ENCODE results near the gene SLC25A26.
A peak's percentile ranks its signal among the peaks of the same experiment; 100 is the strongest.

The SLC25A26 gene

GRCh38 chr3:66195347-66195783 is 25.4 kb upstream of the SLC25A26 start:
- Histone ChIP-seq H3K27ac (no peak overlapping the region), H3K9ac (ENCODE audit: insufficient read length) (no peak overlapping the region), H3K36me3 (ENCODE audit: insufficient read depth, low read length) (no peaks in the 10 kb centered on the region), H3K4me3 (peak overlapping the region; percentile 53), H3K9me3 (ENCODE audit: low read depth, low read length) (no peaks in the 10 kb centered on the region)
- no peak for DNase-seq (ENCODE audit: low read depth, low spot score)
- TF ChIP-seq POLR2AphosphoS5 (IDR thresholded peaks at IDR 0.05; ENCODE audit: borderline replicate concordance, low read depth, low read length), result no peak
- no peak for TF ChIP-seq FOXP2 (optimal IDR thresholded peaks at IDR 0.05; ENCODE audit: control extremely low read depth, extremely low read length, insufficient read depth)

DNA sequence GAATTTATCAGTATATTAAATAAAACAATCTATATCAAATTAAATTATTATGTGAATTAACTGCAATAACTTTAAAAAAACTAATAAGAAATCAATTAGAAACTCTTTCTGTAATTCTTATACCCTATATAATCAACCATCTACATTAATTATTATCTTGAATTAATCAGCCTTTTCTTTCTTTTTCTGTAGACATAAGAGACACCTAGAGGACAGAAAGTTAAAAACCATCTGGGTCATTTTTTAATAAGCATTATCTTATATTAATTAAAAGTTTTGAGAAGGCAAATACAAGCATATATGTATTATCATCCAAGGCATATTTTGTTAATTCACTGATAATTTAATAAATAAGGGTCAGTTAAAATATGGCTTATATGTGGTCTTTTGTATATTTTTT is 24.2 kb upstream of the SLC25A26 start:
- no peak overlapping the region for H3K27ac ChIP-seq
- TF ChIP-seq EZH2 (IDR thresholded peaks at IDR 0.05) (no peak), POLR2AphosphoS5 (IDR thresholded peaks at IDR 0.05; ENCODE audit: borderline replicate concordance, low read depth, low read length) (no peak), FOXP2 (optimal IDR thresholded peaks at IDR 0.05; ENCODE audit: control extremely low read depth, extremely low read length, insufficient read depth) (no peak)
- H3K9ac ChIP-seq (ENCODE audit: insufficient read length), result no peak overlapping the region
- no peak overlapping the region for H3K4me3 ChIP-seq
- no peaks in the 10 kb centered on the region for H3K9me3 ChIP-seq (ENCODE audit: low read depth, low read length)
- DNase-seq (ENCODE audit: low read depth, low spot score), result no peak
- H3K36me3 ChIP-seq (ENCODE audit: insufficient read depth, low read length), result no peaks in the 10 kb centered on the region

DNA sequence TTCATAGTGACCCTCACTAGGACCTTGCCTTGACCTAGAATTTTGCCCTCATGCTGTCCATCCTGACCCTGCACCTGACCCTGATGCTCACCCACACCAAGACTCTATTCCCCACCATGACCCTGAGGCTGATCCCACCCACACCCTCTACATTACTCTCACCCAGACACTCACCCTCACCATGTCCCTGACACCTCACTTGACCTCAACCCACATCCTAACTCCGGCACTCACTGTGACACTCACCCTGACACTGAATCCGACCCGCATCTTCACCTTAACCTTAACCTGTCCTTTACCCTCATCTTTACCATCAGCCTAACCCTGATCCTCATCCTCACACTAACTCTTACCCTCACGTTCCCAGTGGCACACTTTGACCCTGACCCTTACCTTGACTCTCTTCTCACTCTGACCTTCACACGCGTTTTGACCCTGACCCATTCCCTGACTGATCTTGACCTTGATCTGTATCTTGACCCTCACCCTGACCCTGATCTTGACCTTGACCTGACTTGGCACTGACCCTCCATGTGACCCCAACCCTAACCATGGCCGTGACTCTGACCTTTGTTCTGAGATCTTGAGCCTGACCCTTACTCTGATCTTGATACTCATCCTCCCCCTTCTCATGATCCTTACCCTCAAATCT is 22.2 kb upstream of the SLC25A26 start:
- no peak overlapping the region for H3K9ac ChIP-seq (ENCODE audit: insufficient read length)

DNA sequence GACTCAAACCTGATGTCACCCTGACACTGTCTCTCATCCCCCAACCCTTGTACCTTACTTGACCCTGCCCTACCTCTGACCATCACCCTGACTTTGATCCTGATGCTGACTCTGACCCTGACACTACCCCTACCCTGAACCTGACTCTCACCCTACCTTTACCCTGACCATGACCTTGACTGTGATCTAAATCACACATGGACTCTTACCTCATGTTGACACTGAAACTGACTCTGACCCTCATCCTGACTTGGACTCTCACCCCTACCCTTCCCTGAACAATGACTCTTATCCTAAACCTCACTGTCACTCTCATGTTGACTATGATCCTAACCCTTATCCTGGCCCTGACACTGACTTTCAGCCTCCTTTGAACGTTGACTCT is 21.7 kb upstream of the SLC25A26 start:
- no peak overlapping the region for H3K9ac ChIP-seq (ENCODE audit: insufficient read length)
- H3K9me3 ChIP-seq (ENCODE audit: low read depth, low read length), result no peaks in the 10 kb centered on the region
- H3K4me3 ChIP-seq, result no peak overlapping the region
- no peak overlapping the region for H3K27ac ChIP-seq
- no peaks in the 10 kb centered on the region for H3K36me3 ChIP-seq (ENCODE audit: insufficient read depth, low read length)
- TF ChIP-seq FOXP2 (optimal IDR thresholded peaks at IDR 0.05; ENCODE audit: control extremely low read depth, extremely low read length, insufficient read depth) (no peak), POLR2AphosphoS5 (IDR thresholded peaks at IDR 0.05; ENCODE audit: borderline replicate concordance, low read depth, low read length) (no peak), EZH2 (IDR thresholded peaks at IDR 0.05) (no peak)
- no peak for DNase-seq (ENCODE audit: low read depth, low spot score)

More for the DNA sequence above, 22.2 kb upstream of the SLC25A26 start:
- H3K4me3 ChIP-seq, result no peak overlapping the region
- no peak for DNase-seq (ENCODE audit: low read depth, low spot score)
- H3K27ac ChIP-seq, result no peak overlapping the region
- H3K9me3 ChIP-seq (ENCODE audit: low read depth, low read length), result no peaks in the 10 kb centered on the region
- TF ChIP-seq FOXP2 (optimal IDR thresholded peaks at IDR 0.05; ENCODE audit: control extremely low read depth, extremely low read length, insufficient read depth) (no peak), EZH2 (IDR thresholded peaks at IDR 0.05) (no peak), POLR2AphosphoS5 (IDR thresholded peaks at IDR 0.05; ENCODE audit: borderline replicate concordance, low read depth, low read length) (no peak)
- H3K36me3 ChIP-seq (ENCODE audit: insufficient read depth, low read length), result no peaks in the 10 kb centered on the region

- Histone ChIP-seq H3K9ac (ENCODE audit: insufficient read length) (no peak overlapping the region), H3K4me3 (no peak overlapping the region), H3K27ac (no peak overlapping the region), H3K9me3 (ENCODE audit: low read depth, low read length) (no peaks in the 10 kb centered on the region), H3K36me3 (ENCODE audit: insufficient read depth, low read length) (no peaks in the 10 kb centered on the region)
- TF ChIP-seq POLR2AphosphoS5 (IDR thresholded peaks at IDR 0.05; ENCODE audit: borderline replicate concordance, low read depth, low read length), result no peak
- TF ChIP-seq FOXP2 (optimal IDR thresholded peaks at IDR 0.05; ENCODE audit: control extremely low read depth, extremely low read length, insufficient read depth), result no peak
- no peak for TF ChIP-seq EZH2 (IDR thresholded peaks at IDR 0.05)
- DNase-seq (ENCODE audit: low read depth, low spot score), result no peak
These were observed 20.7 kb upstream of the SLC25A26 start for GRCh38 chr3:66200147-66200546.

GRCh38 chr3:66200786-66201185 is 20.0 kb upstream of the SLC25A26 start:
- no peak overlapping the region for H3K9ac ChIP-seq (ENCODE audit: insufficient read length)
- H3K36me3 ChIP-seq (ENCODE audit: insufficient read depth, low read length), result no peaks in the 10 kb centered on the region
- DNase-seq (ENCODE audit: low read depth, low spot score), result no peak
- no peaks in the 10 kb centered on the region for H3K9me3 ChIP-seq (ENCODE audit: low read depth, low read length)
- no peak overlapping the region for H3K27ac ChIP-seq
- H3K4me3 ChIP-seq, result no peak overlapping the region
- TF ChIP-seq POLR2AphosphoS5 (IDR thresholded peaks at IDR 0.05; ENCODE audit: borderline replicate concordance, low read depth, low read length) (no peak), EZH2 (IDR thresholded peaks at IDR 0.05) (no peak), FOXP2 (optimal IDR thresholded peaks at IDR 0.05; ENCODE audit: control extremely low read depth, extremely low read length, insufficient read depth) (no peak)

GRCh38 chr3:66203275-66203674 is 17.5 kb upstream of the SLC25A26 start:
- no peaks in the 10 kb centered on the region for H3K36me3 ChIP-seq (ENCODE audit: insufficient read depth, low read length)
- DNase-seq (ENCODE audit: low read depth, low spot score), result no peak
- TF ChIP-seq FOXP2 (optimal IDR thresholded peaks at IDR 0.05; ENCODE audit: control extremely low read depth, extremely low read length, insufficient read depth), result no peak
- no peak for TF ChIP-seq EZH2 (IDR thresholded peaks at IDR 0.05)
- no peak for TF ChIP-seq POLR2AphosphoS5 (IDR thresholded peaks at IDR 0.05; ENCODE audit: borderline replicate concordance, low read depth, low read length)
- H3K9me3 ChIP-seq (ENCODE audit: low read depth, low read length), result no peaks in the 10 kb centered on the region
- no peak overlapping the region for H3K27ac ChIP-seq
- no peak overlapping the region for H3K4me3 ChIP-seq
- no peak overlapping the region for H3K9ac ChIP-seq (ENCODE audit: insufficient read length)

DNA sequence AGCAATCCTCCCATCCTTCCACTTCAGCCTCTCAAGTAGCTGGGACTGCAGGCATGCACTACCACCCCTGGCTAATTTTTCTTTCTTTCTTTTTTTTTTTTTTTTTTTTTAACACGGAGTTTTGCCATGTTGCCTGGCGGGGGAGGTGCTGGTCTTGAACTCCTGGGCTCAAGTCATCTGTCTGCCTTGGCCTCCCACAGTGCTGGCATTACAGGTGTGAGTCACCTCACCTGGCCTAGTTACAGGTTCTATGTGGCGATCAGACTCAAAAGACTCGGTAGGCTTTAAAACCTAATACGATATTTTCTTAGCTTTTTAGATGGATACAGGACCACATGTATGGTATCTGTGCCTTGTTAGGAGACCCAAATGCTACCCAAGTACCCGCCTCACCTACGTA is 14.0 kb upstream of the SLC25A26 start:
- H3K9me3 ChIP-seq (ENCODE audit: low read depth, low read length), result no peaks in the 10 kb centered on the region
- no peak for TF ChIP-seq POLR2AphosphoS5 (IDR thresholded peaks at IDR 0.05; ENCODE audit: borderline replicate concordance, low read depth, low read length)
- DNase-seq (ENCODE audit: low read depth, low spot score), result no peak
- no peak overlapping the region for H3K27ac ChIP-seq
- H3K4me3 ChIP-seq, result no peak overlapping the region
- no peak overlapping the region for H3K9ac ChIP-seq (ENCODE audit: insufficient read length)
- no peaks in the 10 kb centered on the region for H3K36me3 ChIP-seq (ENCODE audit: insufficient read depth, low read length)

- H3K36me3 ChIP-seq (ENCODE audit: insufficient read depth, low read length), result no peaks in the 10 kb centered on the region
- no peaks in the 10 kb centered on the region for H3K9me3 ChIP-seq (ENCODE audit: low read depth, low read length)
- no peak overlapping the region for H3K27ac ChIP-seq
These were observed 12.6 kb upstream of the SLC25A26 start for GRCh38 chr3:66208189-66208588.

More at GRCh38 chr3:66208189-66208588, 12.6 kb upstream of the SLC25A26 start:
- no peak for TF ChIP-seq FOXP2 (optimal IDR thresholded peaks at IDR 0.05; ENCODE audit: control extremely low read depth, extremely low read length, insufficient read depth)
- no peak for TF ChIP-seq POLR2AphosphoS5 (IDR thresholded peaks at IDR 0.05; ENCODE audit: borderline replicate concordance, low read depth, low read length)
- TF ChIP-seq EZH2 (IDR thresholded peaks at IDR 0.05), result no peak
- H3K9ac ChIP-seq (ENCODE audit: insufficient read length), result no peak overlapping the region
- no peak overlapping the region for H3K4me3 ChIP-seq
- no peak for DNase-seq (ENCODE audit: low read depth, low spot score)
